LNCAP (cell line): ENCODE measurements around the gene SCIN.

Experiments used
- TF ChIP-seq, protein P1 (sequence below): fragments of 450-650 bp; IDR thresholded peaks from 2 replicates; pipeline ENCODE4 v1.5.1; 2017; ENCODE audit warnings: mild to moderate bottlenecking

SCIN gene

GRCh38 chr7:12570534-12571461, at the start of gene SCIN:
Gene SCIN, plus strand, starts transcription at chr7:12570720. Its CDS starts 67 bp downstream, at chr7:12570787.
- TF ChIP-seq, protein P1, sequence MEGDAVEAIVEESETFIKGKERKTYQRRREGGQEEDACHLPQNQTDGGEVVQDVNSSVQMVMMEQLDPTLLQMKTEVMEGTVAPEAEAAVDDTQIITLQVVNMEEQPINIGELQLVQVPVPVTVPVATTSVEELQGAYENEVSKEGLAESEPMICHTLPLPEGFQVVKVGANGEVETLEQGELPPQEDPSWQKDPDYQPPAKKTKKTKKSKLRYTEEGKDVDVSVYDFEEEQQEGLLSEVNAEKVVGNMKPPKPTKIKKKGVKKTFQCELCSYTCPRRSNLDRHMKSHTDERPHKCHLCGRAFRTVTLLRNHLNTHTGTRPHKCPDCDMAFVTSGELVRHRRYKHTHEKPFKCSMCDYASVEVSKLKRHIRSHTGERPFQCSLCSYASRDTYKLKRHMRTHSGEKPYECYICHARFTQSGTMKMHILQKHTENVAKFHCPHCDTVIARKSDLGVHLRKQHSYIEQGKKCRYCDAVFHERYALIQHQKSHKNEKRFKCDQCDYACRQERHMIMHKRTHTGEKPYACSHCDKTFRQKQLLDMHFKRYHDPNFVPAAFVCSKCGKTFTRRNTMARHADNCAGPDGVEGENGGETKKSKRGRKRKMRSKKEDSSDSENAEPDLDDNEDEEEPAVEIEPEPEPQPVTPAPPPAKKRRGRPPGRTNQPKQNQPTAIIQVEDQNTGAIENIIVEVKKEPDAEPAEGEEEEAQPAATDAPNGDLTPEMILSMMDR: no peak

GRCh38 chr7:12524794-12525386, 45.6 kb upstream of the SCIN start:
- TF ChIP-seq, protein P1: peak; percentile 54

- TF ChIP-seq, protein P1: no peak
Measured at GRCh38 chr7:12529971-12530710, 40.4 kb upstream of the SCIN start.

- TF ChIP-seq, protein P1: no peak
Measured at GRCh38 chr7:12531784-12532183, 38.7 kb upstream of the SCIN start.

DNA sequence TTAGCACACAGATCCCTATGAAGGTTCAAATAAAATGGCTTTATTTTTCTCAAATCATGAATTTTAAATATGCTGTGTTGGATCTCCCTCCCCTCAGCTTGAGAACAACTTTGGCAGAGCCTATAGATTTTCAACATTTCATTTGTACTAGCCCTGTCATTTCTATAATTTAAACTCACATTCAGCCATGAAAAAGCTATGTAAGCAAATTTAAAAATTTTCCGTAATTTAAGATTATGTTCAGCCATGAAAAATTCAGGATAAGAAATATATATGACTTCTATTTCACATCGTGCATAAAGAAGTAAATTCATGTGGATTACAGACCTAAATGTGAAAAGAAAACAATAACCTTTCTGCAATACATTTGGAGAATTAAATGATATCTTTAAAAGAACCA, 36.5 kb upstream of the SCIN start:
- TF ChIP-seq, protein P1: no peak

- TF ChIP-seq, protein P1: no peak
Measured at GRCh38 chr7:12539681-12540080, 30.8 kb upstream of the SCIN start.

GRCh38 chr7:12540850-12541249, 29.7 kb upstream of the SCIN start:
- TF ChIP-seq, protein P1: no peak
